ENCODE data around the gene DPYSL5.

Gene DPYSL5

GRCh38 chr2:26925100-26925791 lies 77.3 kb downstream of the DPYSL5 start:
- FAIRE-seq (no peak), DNase-seq (ENCODE audit: low spot score) (peak; percentile 51)

- DNase-seq (ENCODE audit: low spot score), result no peak
- peak; percentile 27 for FAIRE-seq
Measured at GRCh38 chr2:26927221-26927620, 79.3 kb downstream of the DPYSL5 start.

GRCh38 chr2:26932974-26933373 lies 85.0 kb downstream of the DPYSL5 start:
- FAIRE-seq, result peak; percentile 88
- DNase-seq (ENCODE audit: low spot score), result no peak

- DNase-seq (ENCODE audit: low spot score), result no peak
- FAIRE-seq, result no peak
Measured at GRCh38 chr2:26933431-26934334, 85.8 kb downstream of the DPYSL5 start.

- DNase-seq (ENCODE audit: low spot score) (no peak), FAIRE-seq (no peak)
Measured at GRCh38 chr2:26934335-26934724, 86.4 kb downstream of the DPYSL5 start.

GRCh38 chr2:26934985-26935384 lies 87.1 kb downstream of the DPYSL5 start:
- FAIRE-seq (no peak), DNase-seq (ENCODE audit: low spot score) (no peak)

GRCh38 chr2:26936855-26937254 lies 88.9 kb downstream of the DPYSL5 start:
- no peak for FAIRE-seq
- DNase-seq (ENCODE audit: low spot score), result no peak

GRCh38 chr2:26938399-26939118 lies 90.6 kb downstream of the DPYSL5 start:
- no peak for FAIRE-seq
- DNase-seq (ENCODE audit: low spot score), result no peak

- DNase-seq (ENCODE audit: low spot score), result no peak
- no peak for FAIRE-seq
Measured at GRCh38 chr2:26940001-26940400, 92.1 kb downstream of the DPYSL5 start.

- no peak for DNase-seq (ENCODE audit: low spot score)
- peak; percentile 53 for FAIRE-seq
Measured at GRCh38 chr2:26941486-26941885, 93.6 kb downstream of the DPYSL5 start.

- DNase-seq (ENCODE audit: low spot score) (peak; percentile 70), FAIRE-seq (peak; percentile 62)
Measured at GRCh38 chr2:26942543-26943295, 94.8 kb downstream of the DPYSL5 start.

- DNase-seq (ENCODE audit: low spot score) (no peak), FAIRE-seq (no peak)
Measured at GRCh38 chr2:26945991-26946750, 98.2 kb downstream of the DPYSL5 start.

GRCh38 chr2:26946841-26947784 lies 99.2 kb downstream of the DPYSL5 start:
- peak; percentile 79 for DNase-seq (ENCODE audit: low spot score)
- peak; percentile 50 for FAIRE-seq

- DNase-seq (ENCODE audit: low spot score) (no peak), FAIRE-seq (no peak)
Measured at GRCh38 chr2:26948800-26949199, 100.9 kb downstream of the DPYSL5 start.

- DNase-seq (ENCODE audit: low spot score) (no peak), FAIRE-seq (no peak)
Measured at GRCh38 chr2:26950246-26950645, 102.3 kb downstream of the DPYSL5 start.

- DNase-seq (ENCODE audit: low spot score) (no peak), FAIRE-seq (no peak)
Measured at GRCh38 chr2:26951236-26951635, 103.3 kb downstream of the DPYSL5 start.

- DNase-seq (ENCODE audit: low spot score), result no peak
- FAIRE-seq, result no peak
Measured at GRCh38 chr2:26952374-26952773, 104.4 kb downstream of the DPYSL5 start.

GRCh38 chr2:26954135-26954534 lies 106.2 kb downstream of the DPYSL5 start:
- FAIRE-seq, result no peak
- DNase-seq (ENCODE audit: low spot score), result no peak

- FAIRE-seq (no peak), DNase-seq (ENCODE audit: low spot score) (no peak)
Measured at GRCh38 chr2:26957041-26957440, 109.1 kb downstream of the DPYSL5 start.
